ENCODE data around the gene ERFL.

The ERFL gene

DNA sequence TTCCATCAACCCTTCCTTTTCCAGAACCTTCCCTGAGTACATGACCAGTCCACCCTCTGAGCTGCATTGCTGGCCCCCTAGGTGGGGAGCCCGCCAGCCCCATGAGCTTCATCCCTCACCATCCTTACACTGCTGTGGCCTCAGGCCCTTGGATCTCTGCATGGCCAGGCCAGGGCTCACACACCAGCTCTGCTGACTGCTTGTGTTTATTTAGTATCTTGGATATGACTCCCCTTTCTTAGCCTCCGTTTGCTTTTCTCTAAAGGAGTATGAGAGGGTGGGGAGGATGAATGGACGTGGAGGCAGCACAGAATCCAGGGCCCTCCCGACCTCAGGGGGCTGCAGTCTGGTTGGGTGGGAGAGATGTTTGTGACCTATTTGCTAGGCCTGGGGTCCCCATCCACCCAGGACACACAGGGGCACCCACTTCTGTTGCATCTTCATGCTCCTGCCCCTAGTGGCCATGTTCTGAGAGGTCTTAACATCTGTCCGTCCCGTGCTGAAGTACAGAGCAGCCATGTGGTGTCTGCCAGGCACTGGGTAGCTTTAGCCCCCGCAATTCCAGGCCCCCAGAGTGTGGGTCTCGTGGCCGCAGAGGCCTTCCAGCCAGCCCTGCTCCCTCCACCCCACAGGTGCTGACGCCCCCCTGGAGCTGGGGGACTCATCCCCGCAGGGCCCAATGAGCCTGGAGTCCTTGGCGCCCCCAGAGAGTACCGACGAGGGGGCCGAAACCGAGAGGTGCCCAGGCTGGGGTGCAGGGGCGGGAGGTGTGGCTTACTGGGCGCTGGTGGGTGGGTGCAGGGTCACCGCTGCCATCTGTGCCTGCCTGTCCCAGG, 32.3 kb downstream of the ERFL start:
- DNase-seq: no peak

DNA sequence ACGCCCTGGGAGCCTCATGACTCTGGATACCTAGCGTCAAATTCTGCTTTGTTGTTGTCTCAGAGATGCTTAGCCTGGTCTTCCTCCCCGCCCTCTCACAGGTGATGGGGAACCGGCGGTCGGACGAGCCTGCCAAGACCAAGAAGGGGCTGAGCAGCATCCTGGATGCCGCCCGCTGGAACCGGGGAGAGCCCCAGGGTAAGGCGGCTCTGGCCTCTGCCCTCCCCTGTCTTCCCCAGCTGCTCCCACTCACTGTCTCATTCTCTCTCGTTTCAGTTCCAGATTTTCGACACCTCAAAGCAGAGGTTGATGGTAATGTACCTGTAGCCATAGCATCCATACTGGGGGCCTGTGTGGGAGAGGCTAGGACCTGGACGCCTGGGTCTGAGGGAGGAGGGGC, 33.9 kb downstream of the ERFL start:
- no peak for DNase-seq

DNA sequence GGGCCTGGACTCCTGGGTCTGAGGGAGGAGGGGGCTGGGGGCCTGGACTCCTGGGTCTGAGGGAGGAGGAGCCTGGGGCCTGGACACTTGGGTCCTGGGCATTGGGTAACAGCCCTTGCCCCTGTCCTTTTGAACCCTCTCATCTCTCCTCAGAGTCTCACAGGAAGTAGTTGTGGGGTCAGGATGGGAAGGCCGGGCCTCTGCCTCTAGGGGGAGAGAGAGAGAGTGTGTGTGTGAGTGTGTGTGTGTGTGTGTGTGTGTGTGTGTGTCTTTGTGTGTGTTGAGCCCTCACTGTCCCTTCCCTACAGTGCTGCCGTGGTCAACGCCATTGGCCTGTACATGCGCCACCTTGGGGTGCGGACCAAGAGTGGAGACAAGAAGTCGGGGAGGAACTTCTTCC, 34.4 kb downstream of the ERFL start:
- peak; percentile 48 for DNase-seq

DNA sequence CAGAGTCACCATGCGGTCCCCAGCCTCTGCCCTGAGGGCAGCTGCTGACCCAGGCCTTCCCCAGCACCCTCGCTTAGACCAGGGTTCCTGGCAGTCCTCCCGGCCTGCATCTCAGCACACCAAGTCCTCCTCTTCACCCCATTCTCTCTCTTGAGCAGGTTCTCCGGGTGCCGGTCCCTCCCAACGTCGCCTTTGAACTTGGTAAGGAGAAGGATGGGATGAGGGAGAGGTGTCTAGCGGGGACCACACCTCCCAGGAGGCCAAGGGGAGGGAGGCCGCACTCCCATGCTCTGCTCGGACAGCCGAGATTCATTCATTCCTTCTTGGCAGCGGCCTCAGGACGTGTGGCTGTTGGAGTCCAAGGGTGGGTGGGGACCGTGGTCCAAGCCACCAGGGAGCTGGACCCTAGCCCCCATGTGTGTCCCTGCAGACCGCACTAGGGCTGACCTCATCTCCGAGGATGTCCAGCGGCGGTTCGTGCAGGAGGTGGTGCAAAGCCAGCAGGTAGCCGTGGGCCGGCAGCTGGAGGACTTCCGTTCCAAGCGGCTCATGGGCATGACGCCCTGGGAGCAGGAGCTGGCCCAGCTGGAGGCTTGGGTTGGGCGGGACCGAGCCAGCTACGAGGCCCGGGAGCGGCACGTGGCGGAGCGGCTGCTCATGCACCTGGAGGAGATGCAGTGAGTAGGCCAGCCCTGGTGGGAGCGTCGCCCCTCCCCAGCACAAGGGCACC, 35.9 kb downstream of the ERFL start:
- no peak for DNase-seq

DNA sequence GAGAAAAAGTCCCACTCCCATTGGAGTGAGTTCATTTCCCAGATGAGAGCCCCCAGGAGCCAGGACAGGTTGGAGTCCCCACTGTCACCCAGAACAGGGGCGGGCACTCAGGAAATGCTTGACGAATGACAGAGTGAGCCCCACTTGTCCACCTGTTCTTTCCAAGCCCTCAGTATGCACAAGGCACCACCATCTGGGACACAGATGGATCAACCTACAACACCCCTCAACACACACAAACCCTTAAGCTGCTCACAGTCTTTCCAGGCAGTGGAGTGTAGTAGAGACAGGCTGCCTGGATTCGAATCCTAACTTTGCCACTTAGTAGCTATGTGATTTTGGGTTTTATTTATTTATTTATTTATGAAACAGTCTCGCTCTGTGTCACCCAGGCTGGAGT, 37.3 kb downstream of the ERFL start:
- no peak for DNase-seq

DNA sequence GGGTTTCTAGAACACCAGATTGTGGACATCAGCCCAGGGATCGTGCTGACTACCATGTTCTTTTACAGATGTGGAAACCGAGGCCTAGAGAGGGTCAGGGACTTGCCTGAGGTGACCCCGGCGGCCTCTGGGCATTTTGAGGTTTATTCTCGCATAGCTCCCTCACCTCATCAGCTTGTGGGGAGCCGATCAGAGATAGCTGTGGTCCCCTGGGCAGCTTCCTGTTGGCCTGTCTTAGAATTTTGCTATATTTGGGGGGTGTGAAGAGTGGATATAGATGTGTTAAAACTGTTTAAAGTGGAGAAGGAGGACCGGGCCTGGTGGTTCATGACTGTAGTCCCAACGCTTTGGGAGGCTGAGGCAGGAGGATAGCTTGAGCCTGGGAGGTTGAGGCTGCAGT, 38.4 kb downstream of the ERFL start:
- no peak for DNase-seq

DNA sequence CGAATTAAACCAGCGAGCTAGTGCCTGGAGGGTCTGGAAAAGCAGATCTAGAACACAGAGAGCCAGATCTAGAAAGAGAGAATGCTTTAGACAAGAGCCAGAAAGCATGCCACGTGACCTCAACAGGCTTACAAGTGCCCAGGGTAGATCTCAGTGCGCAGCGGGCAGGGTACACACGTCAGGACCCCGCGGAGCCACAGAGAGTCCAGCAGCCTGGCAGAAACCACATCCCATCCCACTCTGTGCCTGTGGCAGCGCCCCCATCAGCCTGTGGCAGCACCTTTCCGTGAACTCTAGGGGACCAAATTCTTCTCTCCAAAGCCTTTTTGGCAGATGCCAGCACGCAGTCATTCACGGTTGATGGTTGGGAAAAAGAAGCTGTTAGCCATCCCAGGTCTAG, 39.3 kb downstream of the ERFL start:
- DNase-seq: no peak

DNA sequence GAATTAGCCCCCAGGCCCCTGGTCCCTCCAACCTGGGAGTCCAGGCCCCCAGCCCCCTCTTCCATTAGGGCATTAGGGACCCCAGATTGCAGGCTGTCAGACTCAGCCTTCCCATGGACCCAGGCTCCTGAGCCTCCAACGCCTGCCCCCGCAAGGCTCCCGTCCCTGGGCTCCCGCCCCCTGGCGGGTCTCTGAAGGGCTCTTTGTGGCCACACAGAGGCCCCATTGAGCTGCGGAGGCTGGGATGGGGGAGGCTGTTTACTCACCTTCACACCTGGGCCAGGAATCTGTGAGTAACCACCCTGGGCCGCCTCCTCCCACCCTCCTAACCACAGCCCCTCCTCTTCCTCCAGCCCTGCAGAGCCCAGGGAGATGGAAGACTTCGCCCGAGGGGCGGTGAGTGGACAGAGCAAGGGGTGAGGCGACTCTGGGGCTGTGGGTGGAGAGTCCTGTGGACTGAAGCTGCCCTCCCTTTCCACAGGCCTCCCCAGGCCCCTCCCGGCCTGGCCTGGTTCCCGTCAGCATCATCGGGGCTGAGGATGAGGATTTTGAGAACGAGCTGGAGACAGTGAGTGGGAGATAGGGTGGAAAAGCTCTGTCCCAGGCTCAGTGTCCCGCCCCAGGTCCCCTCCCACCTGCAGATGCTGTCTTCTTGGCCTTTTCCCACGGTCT, 40.4 kb downstream of the ERFL start:
- peak; percentile 84 for DNase-seq

DNA sequence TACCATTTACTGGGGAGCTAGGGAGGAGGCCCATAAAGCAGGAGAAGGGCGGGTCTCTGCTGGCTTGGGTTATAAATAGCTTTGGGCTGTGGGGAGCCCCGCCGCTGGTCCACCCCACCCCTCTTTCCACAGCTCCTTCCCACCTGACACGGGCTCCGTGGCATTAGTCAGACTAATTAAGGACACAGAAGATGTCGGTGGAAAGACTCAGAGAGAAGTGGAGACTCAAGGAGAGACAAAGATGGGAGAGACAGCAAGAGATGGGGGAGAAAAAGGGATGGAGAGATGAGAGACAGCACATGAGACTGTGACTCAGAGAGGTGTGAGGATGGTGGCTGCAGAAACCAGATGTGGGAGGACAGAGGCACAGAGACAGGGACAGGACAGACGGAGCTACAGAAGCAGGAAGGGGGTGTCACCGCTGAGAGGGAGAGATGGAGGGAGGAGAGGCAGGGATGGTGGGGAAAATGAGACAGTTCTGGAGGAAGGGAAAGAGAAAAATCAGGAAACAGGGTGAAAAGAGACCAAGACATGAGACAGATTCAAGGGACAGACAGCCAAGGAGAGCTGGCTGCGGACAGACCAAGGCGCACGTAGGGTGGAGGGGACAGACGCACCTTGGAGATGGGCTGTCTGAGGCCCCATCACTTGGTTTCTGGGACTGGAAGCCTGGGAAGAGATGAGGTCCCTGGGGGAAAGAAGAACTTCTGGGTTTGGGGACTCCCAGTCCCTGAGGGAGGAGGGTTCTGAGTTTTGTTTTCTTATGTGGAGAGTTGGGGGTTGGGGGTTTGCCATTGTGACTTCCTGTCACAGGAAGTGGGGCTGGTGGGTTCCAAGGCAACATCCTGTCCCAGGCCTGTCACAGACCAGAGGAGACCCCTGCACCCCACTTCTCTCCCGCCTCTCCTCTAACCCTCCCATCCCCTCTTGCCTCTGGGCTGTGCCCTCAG, 41.2 kb downstream of the ERFL start:
- peak; percentile 80 for DNase-seq

DNA sequence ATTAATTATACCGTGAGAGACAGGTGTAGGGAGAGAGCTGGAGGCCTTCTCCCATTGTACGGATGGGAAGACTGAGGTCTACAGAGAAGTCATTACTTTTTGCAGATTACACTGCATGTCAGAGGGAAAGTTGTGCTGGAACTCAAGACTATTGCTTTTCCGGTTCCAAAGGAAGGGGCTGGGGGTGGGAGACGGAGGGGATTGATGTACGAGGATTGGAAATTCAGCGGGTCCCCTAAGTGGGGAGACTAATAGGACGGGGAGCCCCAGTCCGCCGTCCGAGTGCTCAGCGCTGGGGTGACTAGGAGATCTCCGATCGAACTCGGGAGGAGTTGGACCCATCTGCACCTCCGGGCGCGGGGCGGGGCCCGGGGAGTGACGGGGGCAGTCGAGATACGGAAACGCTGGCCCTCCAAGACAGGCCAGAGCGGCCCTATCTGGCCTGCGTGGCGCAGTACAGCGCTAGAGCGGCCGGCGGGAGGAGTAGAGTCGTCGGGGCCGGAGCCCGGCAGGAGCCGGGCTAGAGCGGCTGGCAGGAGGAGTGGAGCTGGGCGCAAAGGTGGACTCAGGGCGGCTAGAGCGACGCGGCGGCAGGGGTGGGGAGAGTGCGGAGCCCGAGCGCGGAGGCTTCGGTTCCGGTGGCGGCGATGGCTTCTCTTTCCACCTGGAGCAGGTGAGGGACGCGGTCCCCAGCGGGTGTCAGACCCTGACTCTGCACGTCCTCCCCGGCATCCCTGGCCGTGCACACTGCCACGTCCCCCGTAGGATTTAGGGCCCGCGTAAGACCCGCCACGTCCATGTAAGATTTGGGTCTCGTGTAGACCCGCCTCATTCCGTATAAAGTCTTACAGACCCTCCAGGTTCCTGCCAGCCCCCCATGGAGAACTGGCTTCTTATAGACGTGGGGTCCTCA, 44.2 kb downstream of the ERFL start:
- DNase-seq: peak; percentile 91

DNA sequence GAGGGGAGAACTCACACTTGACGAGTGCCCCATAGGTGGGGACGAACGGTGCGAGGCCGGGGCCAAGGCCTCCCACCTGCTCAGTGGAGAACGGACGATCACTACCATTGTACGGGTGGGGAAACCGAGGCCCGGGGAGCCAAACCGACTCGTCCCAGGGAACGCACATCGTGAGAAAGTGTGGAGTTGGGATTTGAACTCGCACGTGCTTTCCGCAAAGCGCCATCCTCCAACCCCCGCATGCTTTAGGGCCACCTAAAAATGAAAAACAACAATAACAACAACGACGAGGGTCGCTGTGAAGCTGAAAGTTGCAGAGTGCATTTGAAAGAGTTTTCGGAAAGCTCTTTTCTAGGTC, 44.8 kb downstream of the ERFL start:
- no peak for DNase-seq

DNA sequence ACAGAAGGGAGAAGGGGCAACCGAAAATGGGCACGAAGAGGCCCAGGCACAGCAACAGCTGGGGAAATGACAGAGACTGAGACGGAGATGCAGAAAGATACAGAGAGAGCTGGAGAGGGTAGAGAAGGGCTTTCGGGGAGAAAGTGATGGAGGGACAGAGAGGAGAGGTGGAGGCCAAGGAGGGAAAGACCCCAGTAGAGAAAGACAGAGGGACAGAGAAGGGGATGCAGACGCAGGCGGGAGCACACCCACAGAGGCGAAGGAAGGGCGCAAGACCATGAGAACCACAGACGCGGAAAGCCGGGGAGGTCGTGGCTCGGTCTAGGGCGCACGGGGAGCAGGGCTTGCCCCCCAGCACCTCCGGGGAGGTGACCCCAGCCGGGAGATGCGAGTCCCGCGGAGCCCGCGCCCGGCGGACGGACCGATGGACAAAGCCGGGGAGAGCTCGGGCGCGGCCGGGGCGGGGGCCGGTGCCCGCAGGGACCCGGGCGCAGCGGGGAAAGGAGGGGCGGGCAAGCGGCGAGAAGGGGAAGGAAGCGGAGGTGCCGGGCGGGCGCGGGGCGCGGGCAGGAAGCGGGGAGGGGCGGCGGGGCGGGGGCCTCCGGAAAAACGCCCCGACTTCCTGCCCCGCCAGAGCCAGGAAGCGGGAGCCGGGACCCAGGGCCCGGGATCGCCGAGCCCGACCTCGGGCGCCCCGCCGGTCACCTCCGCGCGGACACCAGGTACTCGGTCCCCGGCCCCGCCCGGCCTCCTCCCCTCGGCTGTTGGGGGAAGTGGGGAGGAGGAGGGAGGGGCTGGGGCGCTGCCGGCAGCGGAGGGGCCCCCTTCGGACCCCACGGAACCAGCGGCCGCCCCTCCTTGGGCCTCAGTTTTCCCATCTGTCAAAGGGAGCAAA, 45.4 kb downstream of the ERFL start, which contains the start of gene ARHGEF1:
TSS of gene ARHGEF1 (plus strand) at position 617 of the 895 bp plus-strand sequence. CDS start 4,899 bp downstream, outside the sequence.
- DNase-seq: peak; percentile 62

DNA sequence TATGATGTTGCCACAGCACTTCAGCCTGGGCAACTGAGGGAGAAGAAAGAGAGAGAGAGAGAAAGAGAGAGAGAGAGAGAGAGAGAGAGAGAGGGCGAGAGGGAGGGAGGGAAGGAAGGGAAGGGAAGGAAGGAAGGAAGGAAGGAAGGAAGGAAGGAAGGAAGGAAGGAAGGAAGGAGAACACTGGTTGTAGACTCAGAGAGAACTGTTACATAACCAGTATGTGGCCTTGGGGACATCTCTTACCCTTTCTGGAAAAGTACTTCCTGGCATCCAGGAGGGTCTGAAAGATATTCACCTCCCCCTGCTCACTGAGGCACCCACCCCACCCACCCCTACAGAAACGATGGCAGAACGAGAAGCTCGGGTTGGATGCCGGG, 47.9 kb downstream of the ERFL start:
- no peak for DNase-seq

DNA sequence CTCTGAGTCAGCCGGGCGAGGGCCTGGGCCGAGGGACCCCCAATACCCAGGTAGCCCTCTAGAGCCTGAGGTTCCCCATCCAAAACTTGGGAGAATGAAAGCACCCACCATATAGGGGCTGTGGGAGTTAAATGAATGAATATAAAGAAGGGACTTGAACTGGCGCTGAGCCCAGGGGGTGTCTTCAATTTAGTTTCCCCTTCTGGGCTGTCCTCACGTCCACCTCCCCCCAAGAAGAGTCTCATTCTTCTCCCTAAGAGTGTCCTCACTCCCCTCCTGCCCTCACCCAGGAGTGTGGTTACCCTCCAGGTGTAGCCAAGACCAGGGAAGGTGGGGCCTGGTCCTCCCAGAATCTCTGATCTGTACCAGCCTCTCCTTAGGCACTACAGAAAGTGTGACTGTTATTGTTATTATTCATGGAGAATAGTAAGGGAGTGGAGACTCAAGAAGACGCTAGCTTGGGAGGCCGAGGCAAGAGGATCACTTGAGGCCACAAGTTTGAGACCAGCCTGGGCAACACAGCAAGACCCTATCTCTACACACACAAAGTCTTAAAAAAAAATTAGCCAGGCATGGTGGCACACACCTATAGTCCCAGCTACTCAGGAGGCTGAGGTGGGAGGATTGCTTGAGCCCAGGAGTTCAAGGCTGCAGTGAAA, 48.5 kb downstream of the ERFL start:
- no peak for DNase-seq

DNA sequence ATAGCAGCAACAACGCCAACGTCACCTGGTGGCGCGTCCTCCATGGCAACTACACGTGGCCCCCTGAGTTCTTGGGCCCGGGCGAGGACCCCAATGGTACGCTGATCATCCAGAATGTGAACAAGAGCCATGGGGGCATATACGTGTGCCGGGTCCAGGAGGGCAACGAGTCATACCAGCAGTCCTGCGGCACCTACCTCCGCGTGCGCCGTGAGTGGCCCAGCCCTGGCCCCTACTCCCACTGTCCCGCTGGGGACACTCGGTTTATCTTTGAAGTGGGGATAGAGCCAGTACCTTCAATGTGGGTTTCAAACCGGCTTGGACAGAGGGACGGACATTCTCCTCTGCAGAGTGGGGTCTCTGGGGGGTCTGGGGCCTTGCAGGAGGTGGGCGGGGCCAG, 49.2 kb downstream of the ERFL start:
- no peak for DNase-seq

DNA sequence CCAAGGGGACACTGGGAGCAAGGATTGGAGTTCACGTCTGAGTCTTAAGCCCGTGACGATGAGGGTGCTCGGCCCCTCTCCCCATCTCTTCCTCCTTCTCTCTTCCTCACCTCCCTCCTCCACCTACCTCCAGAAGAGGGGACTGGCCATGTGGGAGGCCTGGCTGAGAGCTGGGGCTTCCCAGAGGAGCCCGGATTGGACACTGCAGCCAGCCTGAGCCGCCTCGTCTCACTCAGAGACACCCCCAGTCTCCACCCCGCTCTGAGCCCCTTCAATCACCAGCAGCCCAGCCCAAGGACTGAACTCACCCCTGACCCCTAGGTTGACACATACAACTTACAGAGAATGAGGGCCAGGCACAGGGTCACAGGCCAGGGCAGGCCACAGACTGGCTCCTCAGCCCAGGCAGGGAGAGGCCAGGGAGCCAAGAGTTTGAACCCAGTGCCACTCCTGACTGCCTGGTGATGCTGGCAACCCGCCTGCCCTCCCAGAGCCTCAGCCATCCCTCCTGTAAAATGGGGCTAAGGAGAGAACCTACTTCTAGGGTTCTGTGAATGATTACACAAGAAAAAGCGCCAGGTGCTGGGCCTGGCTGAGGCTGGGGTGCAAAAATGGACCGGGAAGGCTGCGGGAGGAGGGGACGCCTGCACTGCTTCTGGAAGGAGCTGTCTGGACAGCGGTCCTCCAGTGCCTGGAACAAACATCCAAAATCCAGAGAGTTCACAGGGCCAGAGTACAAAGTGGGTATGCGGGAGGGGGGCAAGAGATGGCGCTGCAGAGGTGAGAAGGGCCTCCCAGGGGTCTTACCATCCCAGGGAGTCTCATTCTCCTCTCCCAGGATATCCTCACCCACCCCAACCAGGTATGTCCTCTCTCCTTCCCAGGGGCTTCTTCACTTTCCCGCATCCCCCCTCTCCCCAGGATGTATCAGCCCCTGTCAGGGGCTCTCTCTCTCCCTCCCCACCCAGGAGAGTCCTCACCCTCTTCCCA, 50.0 kb downstream of the ERFL start:
- DNase-seq: no peak

DNA sequence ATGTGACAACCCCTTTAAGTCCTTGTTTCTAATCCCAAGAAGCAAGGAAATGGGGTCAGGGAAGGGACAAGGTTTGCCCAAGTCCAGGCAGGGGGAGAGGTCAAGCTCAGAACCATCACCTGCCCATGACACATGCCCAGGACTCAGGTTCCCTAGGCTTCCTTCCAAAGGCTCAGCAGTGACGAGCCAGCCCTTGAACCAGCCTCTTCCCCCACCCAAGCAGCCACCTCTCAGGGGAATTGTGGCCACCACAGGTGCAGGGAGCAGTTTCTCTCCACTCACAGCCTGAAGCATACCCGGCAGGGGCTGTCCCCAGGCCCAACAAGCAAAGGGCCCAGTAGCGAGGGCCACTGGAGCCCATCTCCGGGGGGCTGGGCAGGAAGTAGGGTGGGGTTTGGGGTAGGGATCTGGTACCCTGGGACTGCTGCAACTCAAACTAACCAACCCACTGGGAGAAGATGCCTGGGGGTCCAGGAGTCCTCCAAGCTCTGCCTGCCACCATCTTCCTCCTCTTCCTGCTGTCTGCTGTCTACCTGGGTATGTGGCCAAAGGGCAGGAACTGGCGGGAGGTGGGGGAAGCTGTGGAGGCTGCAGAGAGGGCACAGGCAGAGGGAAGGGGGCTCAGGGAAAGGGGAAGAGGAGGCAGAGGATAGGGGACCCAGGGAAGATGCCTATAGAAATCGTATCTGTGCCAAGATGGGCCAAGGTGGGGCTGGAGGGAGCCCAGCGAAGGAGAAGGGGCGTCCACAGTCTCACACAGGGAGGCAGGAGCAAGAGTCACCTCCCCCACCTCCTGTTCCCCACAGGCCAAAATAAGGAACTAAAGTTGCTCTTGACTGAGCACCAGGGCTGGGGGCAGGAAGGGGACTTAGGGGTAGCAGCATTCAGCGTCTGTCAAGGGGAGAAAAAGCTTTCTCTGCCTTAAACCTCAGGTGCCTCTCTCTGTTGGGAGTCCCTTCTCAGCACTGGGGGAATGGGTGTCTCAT, 51.1 kb downstream of the ERFL start, which contains the start of gene CD79A:
TSS of gene CD79A (plus strand) at position 433 of the 986 bp plus-strand sequence. CDS start at position 459, 26 bp downstream.
- DNase-seq: no peak
